ENCODE data around the gene KIAA1671. TPM values are rescaled to one million over a fixed set of nuclear protein-coding genes. Genes with fewer than 3 reads are reported as not detected.

KIAA1671 gene
- total and polyA plus RNA-seq, 2 of the 13 experiments (the other 11 are each of a cell fraction or from before 2014, with no cell fraction given): 13.5 to 13.6 TPM

- TF ChIP-seq HNF1B (CRISPR knock-in tag; IDR thresholded peaks at IDR 0.05) (0 out of 2 replicates have a peak, but pooled peaks have one; percentile 3), KDM1A (CRISPR knock-in tag; IDR thresholded peaks at IDR 0.05) (peak; percentile 97), ZNF530 (CRISPR knock-in tag; IDR thresholded peaks at IDR 0.05; ENCODE audit: low read depth) (no peak), TFE3 (CRISPR knock-in tag; IDR thresholded peaks at IDR 0.05) (no peak), ZNF572 (CRISPR knock-in tag; IDR thresholded peaks at IDR 0.05) (no peak), ZBTB46 (CRISPR knock-in tag; IDR thresholded peaks at IDR 0.05; ENCODE audit: borderline replicate concordance) (no peak), FOXJ3 (CRISPR knock-in tag; IDR thresholded peaks at IDR 0.05; ENCODE audit: borderline replicate concordance) (peak; percentile 62; the same call in 1 of the 2 replicates), ZNF34 (CRISPR knock-in tag; IDR thresholded peaks at IDR 0.05; ENCODE audit: borderline replicate concordance) (no peak), ZNF367 (CRISPR knock-in tag; IDR thresholded peaks at IDR 0.05; ENCODE audit: borderline replicate concordance) (no peak), ZNF317 (CRISPR knock-in tag; IDR thresholded peaks at IDR 0.05) (no peak), ZNF772 (CRISPR knock-in tag; IDR thresholded peaks at IDR 0.05) (no peak), DNMT3B (CRISPR knock-in tag; conservative IDR thresholded peaks at IDR 0.05) (no peak)
- TF ChIP-seq, protein P1, sequence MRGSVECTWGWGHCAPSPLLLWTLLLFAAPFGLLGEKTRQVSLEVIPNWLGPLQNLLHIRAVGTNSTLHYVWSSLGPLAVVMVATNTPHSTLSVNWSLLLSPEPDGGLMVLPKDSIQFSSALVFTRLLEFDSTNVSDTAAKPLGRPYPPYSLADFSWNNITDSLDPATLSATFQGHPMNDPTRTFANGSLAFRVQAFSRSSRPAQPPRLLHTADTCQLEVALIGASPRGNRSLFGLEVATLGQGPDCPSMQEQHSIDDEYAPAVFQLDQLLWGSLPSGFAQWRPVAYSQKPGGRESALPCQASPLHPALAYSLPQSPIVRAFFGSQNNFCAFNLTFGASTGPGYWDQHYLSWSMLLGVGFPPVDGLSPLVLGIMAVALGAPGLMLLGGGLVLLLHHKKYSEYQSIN (CRISPR knock-in tag; IDR thresholded peaks at IDR 0.05; ENCODE audit: borderline replicate concordance): no peak
- TF ChIP-seq, protein P2, sequence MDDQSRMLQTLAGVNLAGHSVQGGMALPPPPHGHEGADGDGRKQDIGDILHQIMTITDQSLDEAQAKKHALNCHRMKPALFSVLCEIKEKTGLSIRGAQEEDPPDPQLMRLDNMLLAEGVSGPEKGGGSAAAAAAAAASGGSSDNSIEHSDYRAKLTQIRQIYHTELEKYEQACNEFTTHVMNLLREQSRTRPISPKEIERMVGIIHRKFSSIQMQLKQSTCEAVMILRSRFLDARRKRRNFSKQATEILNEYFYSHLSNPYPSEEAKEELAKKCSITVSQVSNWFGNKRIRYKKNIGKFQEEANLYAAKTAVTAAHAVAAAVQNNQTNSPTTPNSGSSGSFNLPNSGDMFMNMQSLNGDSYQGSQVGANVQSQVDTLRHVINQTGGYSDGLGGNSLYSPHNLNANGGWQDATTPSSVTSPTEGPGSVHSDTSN (CRISPR knock-in tag; IDR thresholded peaks at IDR 0.05; ENCODE audit: borderline replicate concordance): no peak
These were observed 216.9 kb downstream of the KIAA1671 start (continued) for GRCh38 chr22:25169278-25170031.
